Measurements from ENCODE around the gene DPYSL5. TPM values are rescaled to one million over a fixed set of nuclear protein-coding genes. Genes with fewer than 3 reads are reported as not detected.

DPYSL5 gene
- total and polyA plus RNA-seq, 2 of the 13 experiments (the other 11 are each of a cell fraction or from before 2014, with no cell fraction given) = 0.15 TPM; not detected in 1

GRCh38 chr2:26887151-26887550 is 39.2 kb downstream of the DPYSL5 start (continued):
- TF ChIP-seq, protein P1, sequence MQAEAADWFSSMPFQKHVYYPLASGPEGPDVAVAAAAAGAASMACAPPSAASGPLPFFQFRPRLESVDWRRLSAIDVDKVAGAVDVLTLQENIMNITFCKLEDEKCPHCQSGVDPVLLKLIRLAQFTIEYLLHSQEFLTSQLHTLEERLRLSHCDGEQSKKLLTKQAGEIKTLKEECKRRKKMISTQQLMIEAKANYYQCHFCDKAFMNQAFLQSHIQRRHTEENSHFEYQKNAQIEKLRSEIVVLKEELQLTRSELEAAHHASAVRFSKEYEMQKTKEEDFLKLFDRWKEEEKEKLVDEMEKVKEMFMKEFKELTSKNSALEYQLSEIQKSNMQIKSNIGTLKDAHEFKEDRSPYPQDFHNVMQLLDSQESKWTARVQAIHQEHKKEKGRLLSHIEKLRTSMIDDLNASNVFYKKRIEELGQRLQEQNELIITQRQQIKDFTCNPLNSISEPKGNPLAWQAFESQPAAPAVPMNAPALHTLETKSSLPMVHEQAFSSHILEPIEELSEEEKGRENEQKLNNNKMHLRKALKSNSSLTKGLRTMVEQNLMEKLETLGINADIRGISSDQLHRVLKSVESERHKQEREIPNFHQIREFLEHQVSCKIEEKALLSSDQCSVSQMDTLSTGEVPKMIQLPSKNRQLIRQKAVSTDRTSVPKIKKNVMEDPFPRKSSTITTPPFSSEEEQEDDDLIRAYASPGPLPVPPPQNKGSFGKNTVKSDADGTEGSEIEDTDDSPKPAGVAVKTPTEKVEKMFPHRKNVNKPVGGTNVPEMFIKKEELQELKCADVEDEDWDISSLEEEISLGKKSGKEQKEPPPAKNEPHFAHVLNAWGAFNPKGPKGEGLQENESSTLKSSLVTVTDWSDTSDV (CRISPR knock-in tag; IDR thresholded peaks at IDR 0.05) = no peak
- TF ChIP-seq ZNF713 (CRISPR knock-in tag; IDR thresholded peaks at IDR 0.05) = no peak

- no peaks in the 10 kb centered on the region for H4K20me1 ChIP-seq (ENCODE audit: insufficient read depth, low read length)
- TF ChIP-seq CREB1 (IDR thresholded peaks at IDR 0.05) (no peak), CREB1 (CRISPR knock-in tag; IDR thresholded peaks at IDR 0.05) (no peak), SATB2 (CRISPR knock-in tag; IDR thresholded peaks at IDR 0.05) (no peak), THAP8 (CRISPR knock-in tag; IDR thresholded peaks at IDR 0.05; ENCODE audit: borderline replicate concordance) (no peak), ZNF550 (CRISPR knock-in tag; IDR thresholded peaks at IDR 0.05; ENCODE audit: borderline replicate concordance) (no peak), NFE2 (CRISPR knock-in tag; IDR thresholded peaks at IDR 0.05) (no peak), ELF1 (CRISPR knock-in tag; IDR thresholded peaks at IDR 0.05) (no peak), ZGPAT (CRISPR knock-in tag; IDR thresholded peaks at IDR 0.05) (no peak)
- TF ChIP-seq, protein P2, sequence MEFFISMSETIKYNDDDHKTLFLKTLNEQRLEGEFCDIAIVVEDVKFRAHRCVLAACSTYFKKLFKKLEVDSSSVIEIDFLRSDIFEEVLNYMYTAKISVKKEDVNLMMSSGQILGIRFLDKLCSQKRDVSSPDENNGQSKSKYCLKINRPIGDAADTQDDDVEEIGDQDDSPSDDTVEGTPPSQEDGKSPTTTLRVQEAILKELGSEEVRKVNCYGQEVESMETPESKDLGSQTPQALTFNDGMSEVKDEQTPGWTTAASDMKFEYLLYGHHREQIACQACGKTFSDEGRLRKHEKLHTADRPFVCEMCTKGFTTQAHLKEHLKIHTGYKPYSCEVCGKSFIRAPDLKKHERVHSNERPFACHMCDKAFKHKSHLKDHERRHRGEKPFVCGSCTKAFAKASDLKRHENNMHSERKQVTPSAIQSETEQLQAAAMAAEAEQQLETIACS (CRISPR knock-in tag; IDR thresholded peaks at IDR 0.05) = no peak
- TF ChIP-seq, protein P3, sequence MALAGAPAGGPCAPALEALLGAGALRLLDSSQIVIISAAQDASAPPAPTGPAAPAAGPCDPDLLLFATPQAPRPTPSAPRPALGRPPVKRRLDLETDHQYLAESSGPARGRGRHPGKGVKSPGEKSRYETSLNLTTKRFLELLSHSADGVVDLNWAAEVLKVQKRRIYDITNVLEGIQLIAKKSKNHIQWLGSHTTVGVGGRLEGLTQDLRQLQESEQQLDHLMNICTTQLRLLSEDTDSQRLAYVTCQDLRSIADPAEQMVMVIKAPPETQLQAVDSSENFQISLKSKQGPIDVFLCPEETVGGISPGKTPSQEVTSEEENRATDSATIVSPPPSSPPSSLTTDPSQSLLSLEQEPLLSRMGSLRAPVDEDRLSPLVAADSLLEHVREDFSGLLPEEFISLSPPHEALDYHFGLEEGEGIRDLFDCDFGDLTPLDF (CRISPR knock-in tag; IDR thresholded peaks at IDR 0.05) = no peak
- no peak overlapping the region for H2AFZ ChIP-seq (ENCODE audit: low read length)
- no TSS peak for BruUV-seq (replicated peaks)
- H3K4me2 ChIP-seq (ENCODE audit: low read depth, low read length) = no peak overlapping the region
- CTCF ChIA-PET (ENCODE audit: low intra/inter-chr PET ratio, low total read pairs) = no interaction called here
- in situ Hi-C loops (cut with HindIII; ENCODE audit: extremely low pct_ligation_motif_present, low pct_unique_long_range_greater_than_20kb) = no loop called here
- H3K4me3 ChIP-seq (replicated peaks in 1 of 3; ENCODE audit: insufficient read depth in 1 of 3, low read depth in 2 of 3, low read length in 3 of 3) = no peak overlapping the region
- ATAC-seq (no peak), FAIRE-seq (no peak), DNase-seq (ENCODE audit: low spot score) (no peak)
- 22% methylated on average over 4 of the region's 4 CpGs for WGBS (ENCODE audit: low lambda C conversion rate)
- POLR2A ChIA-PET = no interaction called here
- no peaks in the 10 kb centered on the region for H3K79me2 ChIP-seq (ENCODE audit: insufficient read depth, low read length)
- H3K9ac ChIP-seq (ENCODE audit: insufficient read depth, low read depth, low read length) = no peak overlapping the region
- no peaks in the 10 kb centered on the region for H3K36me3 ChIP-seq (replicated peaks in 1 of 2; ENCODE audit: control insufficient read depth in 1 of 2, insufficient read depth in 2 of 2, low read length in 2 of 2)
- H3K4me1 ChIP-seq (ENCODE audit: insufficient read depth, low read length) = peaks cover 19% of the 10 kb centered on the region; the same call in 1 of the 2 replicates
- no peak overlapping the region for H3K27ac ChIP-seq (ENCODE audit: extremely low read length, insufficient read depth, low read length)
- peaks cover 5 to 56% of the 10 kb centered on the region in 2 experiments; a peak in 4 of 5 replicates for H3K27me3 ChIP-seq (ENCODE audit: control insufficient read depth in 1 of 2, insufficient read depth in 2 of 2, low read length in 2 of 2)
- intact Hi-C loops (cut with micrococcal nuclease; ENCODE audit: unreplicated experiment) = no loop called here
- H3K9me3 ChIP-seq (ENCODE audit: low read length) = no peaks in the 10 kb centered on the region
Observed at GRCh38 chr2:26889796-26890195, 41.9 kb downstream of the DPYSL5 start.

All from HepG2 (cell line).